HG03558 (cell line): ENCODE results near the gene FAM170B.

Experiments
- ATAC-seq: cut with Tn5 transposase; IDR thresholded peaks from one replicate; pipeline ENCODE4 v1.9.1; 2021; ENCODE audit warnings: moderate number of reproducible peaks; ENCODE audit not compliant: unreplicated experiment; ENCODE audit errors: extremely low read depth

Gene FAM170B

DNA sequence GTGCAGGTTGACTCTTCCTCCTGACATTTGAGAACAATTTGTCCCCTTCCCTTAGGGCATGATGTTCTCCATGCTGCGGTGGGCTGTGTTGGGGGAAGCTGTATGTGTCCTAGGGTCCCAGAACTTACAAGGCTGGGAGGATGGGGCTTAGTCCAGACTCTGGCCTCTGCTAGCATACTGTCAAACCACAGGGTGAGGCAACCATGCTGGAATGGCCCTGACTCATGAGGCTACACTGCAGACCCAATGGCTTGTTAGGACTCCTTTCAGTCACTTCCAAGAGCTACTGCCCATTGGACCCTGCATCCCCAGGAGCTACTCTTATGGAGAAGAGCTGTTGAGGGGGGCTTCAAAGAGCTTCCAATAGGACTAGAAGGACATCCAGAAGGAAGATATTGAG, 20.1 kb upstream of the FAM170B start:
- ATAC-seq: no peak

GRCh38 chr10:49153115-49153514, 19.3 kb upstream of the FAM170B start:
- ATAC-seq: no peak

DNA sequence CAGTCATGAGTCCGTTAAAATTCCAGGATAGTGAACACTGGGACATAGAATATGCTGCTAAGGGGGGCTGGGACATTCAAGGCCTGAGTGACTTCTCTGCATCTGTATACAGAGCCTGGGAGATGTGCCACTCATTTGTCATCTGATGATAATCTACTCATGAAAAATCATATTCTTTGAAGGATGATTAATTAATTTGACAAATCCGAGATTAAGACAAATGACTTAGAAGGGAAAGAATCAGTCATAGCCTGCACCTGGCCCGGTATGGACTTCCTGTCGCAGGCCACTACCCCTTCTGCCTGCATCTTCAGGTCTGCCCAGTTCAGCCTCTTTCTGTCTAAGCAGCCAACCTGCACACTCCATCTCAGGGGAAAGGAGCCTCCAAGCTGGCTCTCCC, 18.8 kb upstream of the FAM170B start:
- no peak for ATAC-seq

GRCh38 chr10:49152037-49152436, 18.2 kb upstream of the FAM170B start:
- ATAC-seq: no peak

GRCh38 chr10:49151481-49151880, 17.7 kb upstream of the FAM170B start:
- no peak for ATAC-seq

GRCh38 chr10:49151025-49151445, 17.2 kb upstream of the FAM170B start:
- ATAC-seq: no peak

- no peak for ATAC-seq
Observed at GRCh38 chr10:49150426-49150825, 16.6 kb upstream of the FAM170B start.

- ATAC-seq: no peak
Observed at GRCh38 chr10:49149881-49150280, 16.1 kb upstream of the FAM170B start.

DNA sequence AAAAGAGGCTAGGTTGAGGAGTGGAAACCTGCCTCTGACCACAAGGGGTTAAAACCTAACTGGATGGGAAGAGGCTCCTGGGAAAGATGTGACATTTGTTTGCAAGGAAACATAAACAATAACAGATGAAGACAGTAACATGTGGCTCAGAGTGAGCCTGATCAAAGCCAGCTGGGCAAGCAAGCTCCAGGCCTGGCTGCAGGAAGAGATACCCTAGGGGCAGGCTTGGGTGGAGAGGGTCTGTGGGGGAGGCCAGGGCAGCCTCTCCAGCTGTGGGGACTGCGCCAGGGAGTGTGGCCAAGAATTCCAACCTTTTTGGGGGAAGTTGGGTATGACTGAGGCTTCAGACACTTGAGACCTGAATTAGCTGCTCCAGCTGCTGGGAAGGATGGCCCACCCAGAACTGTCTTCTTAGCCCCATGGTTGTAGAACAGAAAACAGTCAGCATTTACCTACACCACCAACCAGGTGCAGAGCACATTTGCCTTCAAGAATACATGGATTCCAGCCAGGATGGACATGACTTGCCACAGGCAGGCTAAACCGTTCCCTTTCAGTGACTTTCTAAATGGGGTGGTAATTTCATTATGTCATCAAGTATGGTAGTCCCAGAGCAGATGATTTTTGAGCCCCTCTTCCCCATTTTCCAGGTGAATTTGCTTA, 10.4 kb upstream of the FAM170B start:
- no peak for ATAC-seq

DNA sequence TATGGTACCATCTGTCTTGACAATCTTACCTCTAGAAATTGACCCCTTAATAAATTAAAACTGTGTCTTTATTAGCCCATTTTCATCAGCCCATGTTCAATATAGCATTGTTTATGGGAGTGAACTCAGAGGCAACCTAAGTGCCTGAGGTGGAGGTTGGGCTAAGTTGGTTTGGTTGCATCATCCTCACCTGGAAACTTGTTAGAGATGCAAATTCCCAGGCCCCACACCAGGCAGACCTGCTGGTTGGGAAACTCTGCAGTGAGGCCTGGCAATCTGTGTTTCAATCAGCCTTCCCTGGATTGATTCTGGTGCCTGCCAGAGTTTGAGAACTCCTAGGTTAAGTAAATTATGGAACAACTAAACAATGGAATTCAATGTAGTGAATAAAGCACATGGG, 9.4 kb upstream of the FAM170B start:
- ATAC-seq: no peak

GRCh38 chr10:49141541-49142332, 7.9 kb upstream of the FAM170B start:
- no peak for ATAC-seq

DNA sequence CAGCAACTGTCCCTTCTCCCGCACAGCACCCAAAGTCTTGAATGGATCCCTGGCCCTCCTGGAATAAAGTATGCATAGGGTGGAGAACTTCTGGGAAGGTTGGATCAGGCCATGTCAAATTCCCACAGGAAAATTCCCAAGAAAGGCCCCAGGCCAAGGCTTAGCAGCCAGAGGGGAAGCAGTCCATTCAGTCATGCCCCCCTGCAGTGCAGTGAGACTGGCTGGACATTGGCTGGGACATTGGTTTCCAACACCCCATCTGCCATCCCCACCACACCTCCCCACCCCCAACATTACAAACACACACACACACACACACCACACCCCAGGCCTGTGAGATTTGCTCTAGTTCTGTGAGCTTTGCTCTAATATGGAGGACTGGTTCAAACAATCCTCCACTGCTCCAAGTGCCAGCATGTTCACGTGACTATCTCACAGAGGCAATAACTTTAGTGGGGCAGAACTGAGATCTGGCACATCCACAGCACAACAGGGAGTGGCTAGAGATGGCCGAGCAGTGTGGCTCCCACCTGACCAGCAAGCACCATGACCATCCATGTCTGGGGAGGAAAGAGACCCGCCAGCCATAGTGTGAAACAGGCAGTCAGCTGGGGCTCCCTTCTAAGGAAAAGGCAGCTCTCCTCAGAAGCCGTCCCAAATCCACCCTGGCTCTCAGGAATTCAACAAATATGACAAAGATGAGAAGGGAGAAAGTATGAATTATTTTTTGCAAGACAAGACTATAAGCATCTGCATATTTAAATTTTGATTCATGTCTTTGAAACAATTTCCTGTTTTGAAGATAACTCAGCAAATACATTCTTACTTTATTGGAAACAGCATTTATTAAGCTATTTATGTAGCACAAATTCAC, 6.7 kb upstream of the FAM170B start:
- no peak for ATAC-seq

GRCh38 chr10:49139846-49140195, 6.0 kb upstream of the FAM170B start:
- ATAC-seq: no peak

- no peak for ATAC-seq
Observed at GRCh38 chr10:49139028-49139845, 5.4 kb upstream of the FAM170B start.

DNA sequence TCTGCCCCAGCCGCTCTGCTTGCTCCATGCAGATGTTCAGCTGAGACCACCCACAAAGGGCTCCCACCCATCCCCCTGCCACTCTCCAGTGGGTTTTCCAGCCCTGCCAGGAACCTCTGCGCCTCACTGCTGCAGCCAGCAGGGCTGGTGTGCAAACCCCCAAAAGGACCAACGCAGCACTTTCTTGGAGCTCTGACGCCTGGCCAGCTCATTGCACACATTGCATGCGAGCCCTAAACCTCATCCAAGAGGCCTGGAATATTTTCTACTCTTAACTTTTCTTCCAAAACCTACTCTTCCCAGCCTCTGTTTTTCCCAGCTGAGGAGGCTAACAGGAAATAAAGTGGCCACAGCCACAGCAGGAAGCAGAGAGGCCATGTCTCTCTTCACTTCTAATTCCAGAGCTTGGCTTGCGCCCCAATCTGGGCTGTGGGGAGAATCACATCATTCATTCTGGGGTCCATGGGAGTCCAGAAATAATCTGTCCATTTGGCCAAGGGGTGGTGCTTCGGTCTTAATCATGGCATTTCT, 4.6 kb upstream of the FAM170B start:
- ATAC-seq: no peak

GRCh38 chr10:49136525-49136924, 2.7 kb upstream of the FAM170B start:
- ATAC-seq: no peak

DNA sequence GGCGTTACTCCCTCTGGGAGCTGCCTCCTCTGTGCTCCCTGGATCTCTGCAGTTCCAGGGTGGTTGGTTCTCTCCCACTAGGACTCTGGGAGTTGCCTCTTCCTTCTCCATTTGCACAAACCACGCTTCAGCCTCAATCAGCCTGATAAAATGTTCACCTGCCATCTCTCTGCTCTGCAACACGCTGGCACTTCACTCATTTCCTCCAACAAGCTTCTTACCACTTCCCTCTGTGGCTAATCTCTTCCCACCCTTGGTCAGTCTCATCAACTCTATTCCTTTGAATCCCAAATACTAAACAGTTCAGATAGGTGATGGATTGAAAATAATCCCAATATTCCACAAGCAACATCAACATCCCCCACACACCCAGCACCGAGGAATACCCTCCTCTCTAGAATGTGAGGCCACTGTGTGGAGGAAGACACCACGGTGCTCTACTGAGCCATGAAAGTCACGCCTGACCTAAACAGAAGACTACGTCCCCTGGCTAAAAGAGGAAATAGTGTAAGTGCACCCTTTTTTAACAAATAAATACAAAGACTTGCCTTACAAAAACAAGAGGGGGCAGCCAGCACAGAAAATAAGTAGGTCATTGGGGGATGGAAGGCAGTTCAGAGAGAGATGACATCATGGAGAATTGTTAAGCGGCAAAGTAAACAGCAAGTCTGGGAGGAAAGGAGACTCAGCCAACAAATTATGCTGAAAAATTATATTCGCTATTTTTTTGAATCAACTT, 1.9 kb upstream of the FAM170B start:
- no peak for ATAC-seq

DNA sequence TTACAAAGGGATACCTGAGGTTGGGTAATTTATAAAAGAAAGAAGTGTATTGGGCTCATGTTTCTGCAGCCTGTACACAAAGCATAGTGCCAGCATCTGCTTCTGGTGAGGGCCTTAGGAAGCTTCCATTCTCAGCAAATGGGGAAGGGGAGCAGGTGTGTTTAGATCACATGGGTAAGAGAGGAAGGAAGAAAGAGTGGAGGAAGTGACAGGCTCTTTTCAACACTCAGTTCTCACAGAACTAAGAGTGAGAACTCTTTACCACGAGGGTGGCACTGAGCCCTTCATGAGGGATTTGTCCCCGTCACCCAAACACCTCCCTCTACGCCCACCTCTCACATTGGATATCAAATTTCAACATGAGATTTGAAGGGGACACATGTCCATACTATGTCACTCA, 506 bp upstream of the FAM170B start:
- no peak for ATAC-seq

DNA sequence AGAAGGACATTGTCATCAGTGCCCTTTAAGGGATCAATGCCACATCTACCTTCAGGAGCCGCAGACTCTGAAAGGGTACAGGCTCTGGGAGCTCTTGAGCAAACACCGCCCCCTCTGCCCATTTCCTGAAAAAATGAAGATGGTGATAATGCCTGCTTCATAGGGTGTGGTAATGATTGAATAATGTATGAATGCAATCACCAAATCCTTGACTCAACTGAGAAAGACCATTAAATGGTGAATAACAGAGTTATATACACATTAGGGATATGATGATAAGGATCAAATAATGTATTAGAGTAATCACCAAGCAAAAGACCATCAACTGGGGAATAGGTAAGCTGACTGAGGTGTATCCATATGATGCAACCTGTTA, 1.5 kb downstream of the FAM170B start:
- ATAC-seq: no peak
